Stimulated activated CD4-positive, alpha-beta T cell treated with anti-CD3 and anti-CD28 coated beads, TNF-alpha, amount 100 ng/mL, for 48 hours (primary cell): ENCODE data around the gene ZNF710.
"Not testable (repeated sequence)": the region's sequence is repeated elsewhere in the genome, so short reads cannot be mapped to it uniquely, and the experiment has no call there.

Experiments used
- DNase-seq, 3 donors: peaks; one replicate each; pipeline ENCODE4 v3.0.0-alpha.2; 2020; ENCODE audit warnings: low read depth in 3 of 3

ZNF710 gene

GRCh38 chr15:90104551-90104950 lies 103.4 kb downstream of the ZNF710 start:
- no peak for DNase-seq

- no peak for DNase-seq
Measured at GRCh38 chr15:90105521-90105920, 104.4 kb downstream of the ZNF710 start.

GRCh38 chr15:90106522-90107117 lies 105.5 kb downstream of the ZNF710 start:
- no peak for DNase-seq

GRCh38 chr15:90108038-90108437 lies 106.9 kb downstream of the ZNF710 start:
- not testable (repeated sequence) for DNase-seq

GRCh38 chr15:90109163-90109751 lies 108.1 kb downstream of the ZNF710 start:
- not testable (repeated sequence) for DNase-seq

GRCh38 chr15:90113166-90113565 lies 112.0 kb downstream of the ZNF710 start:
- DNase-seq = no peak

GRCh38 chr15:90114451-90114901 lies 113.4 kb downstream of the ZNF710 start:
- no peak for DNase-seq

- no peak for DNase-seq
Measured at GRCh38 chr15:90115783-90116182, 114.7 kb downstream of the ZNF710 start.

GRCh38 chr15:90119367-90119766 lies 118.2 kb downstream of the ZNF710 start:
- no peak for DNase-seq

GRCh38 chr15:90121086-90121485 lies 120.0 kb downstream of the ZNF710 start:
- DNase-seq = no peak

- no peak for DNase-seq
Measured at GRCh38 chr15:90124507-90124906, 123.4 kb downstream of the ZNF710 start.

- no peak for DNase-seq
Measured at GRCh38 chr15:90126022-90126421, 124.9 kb downstream of the ZNF710 start.

- DNase-seq = no peak
Measured at GRCh38 chr15:90126596-90127435, 125.7 kb downstream of the ZNF710 start.

- no peak for DNase-seq
Measured at GRCh38 chr15:90130291-90130690, 129.2 kb downstream of the ZNF710 start.
